Activated CD8-positive, alpha-beta memory T cell treated with anti-CD3 and anti-CD28 coated beads for 48 hours (primary cell): Measurements from ENCODE around the gene CENPL.
"Not testable (repeated sequence)": the region's sequence is repeated elsewhere in the genome, so short reads cannot be mapped to it uniquely, and the experiment has no call there.

Source experiments
- DNase-seq, 3 experiments: peaks; one replicate each; pipeline ENCODE4 v3.0.0-alpha.2; 2020; ENCODE audit warnings: low read depth in 2 of 3, low spot score in 2 of 3

Gene CENPL

GRCh38 chr1:173859547-173859946, 34.9 kb upstream of the CENPL start:
- not testable (repeated sequence) for DNase-seq

GRCh38 chr1:173857363-173857917, 32.8 kb upstream of the CENPL start:
- no peak for DNase-seq

GRCh38 chr1:173856903-173857302, 32.2 kb upstream of the CENPL start:
- no peak for DNase-seq

- no peak for DNase-seq
Measured at GRCh38 chr1:173856014-173856413, 31.3 kb upstream of the CENPL start.

GRCh38 chr1:173853074-173853473, 28.4 kb upstream of the CENPL start:
- DNase-seq, result no peak

- DNase-seq, result no peak
Measured at GRCh38 chr1:173852105-173852504, 27.4 kb upstream of the CENPL start.

- DNase-seq, result no peak
Measured at GRCh38 chr1:173832748-173833147, 8.1 kb upstream of the CENPL start.

GRCh38 chr1:173827611-173828010, 2.9 kb upstream of the CENPL start:
- DNase-seq, result no peak

- no peak for DNase-seq
Measured at GRCh38 chr1:173823781-173824314, 835 bp downstream of the CENPL start.

- no peak for DNase-seq
Measured at GRCh38 chr1:173821680-173822079, 3.0 kb downstream of the CENPL start.

- DNase-seq, result no peak
Measured at GRCh38 chr1:173818459-173818858, 6.2 kb downstream of the CENPL start.

- DNase-seq, result not testable (repeated sequence)
Measured at GRCh38 chr1:173813654-173814053, 11.0 kb downstream of the CENPL start.

GRCh38 chr1:173802961-173803360, 21.7 kb downstream of the CENPL start:
- DNase-seq, result no peak

- not testable (repeated sequence) for DNase-seq
Measured at GRCh38 chr1:173799995-173800394, 24.7 kb downstream of the CENPL start.

- DNase-seq, result no peak
Measured at GRCh38 chr1:173798078-173798477, 26.6 kb downstream of the CENPL start.

- DNase-seq, result no peak
Measured at GRCh38 chr1:173789841-173790240, 34.8 kb downstream of the CENPL start.

- no peak for DNase-seq
Measured at GRCh38 chr1:173784997-173785396, 39.7 kb downstream of the CENPL start.

GRCh38 chr1:173779936-173780335, 44.7 kb downstream of the CENPL start:
- no peak for DNase-seq

GRCh38 chr1:173775578-173776226, 49.0 kb downstream of the CENPL start:
- no peak for DNase-seq

- DNase-seq, result no peak
Measured at GRCh38 chr1:173771560-173771959, 53.1 kb downstream of the CENPL start.

- not testable (repeated sequence) for DNase-seq
Measured at GRCh38 chr1:173770330-173770729, 54.4 kb downstream of the CENPL start.

GRCh38 chr1:173768827-173769226, 55.9 kb downstream of the CENPL start:
- no peak for DNase-seq

- DNase-seq, result no peak
Measured at GRCh38 chr1:173768206-173768605, 56.5 kb downstream of the CENPL start.
